ENCODE results near the gene TBC1D19. TPM values are rescaled to one million over a fixed set of nuclear protein-coding genes. Genes with fewer than 3 reads are reported as not detected.

TBC1D19 gene
- total and polyA plus RNA-seq, 9 of the 15 experiments (the other 6 are each of a cell fraction or from before 2014, with no cell fraction given), result 0.73 to 5.6 (median 3.7) TPM

GRCh38 chr4:26636458-26636857 lies 52.6 kb downstream of the TBC1D19 start:
- H3K4me2 ChIP-seq (ENCODE audit: insufficient read depth, low read length), result no peak overlapping the region
- intact Hi-C loops (cut with micrococcal nuclease), result no loop called here
- no peak overlapping the region for H2AFZ ChIP-seq (ENCODE audit: low read depth, low read length)
- H3K36me3 ChIP-seq (ENCODE audit: control insufficient read depth, insufficient read depth, low read length), result no peaks in the 10 kb centered on the region
- ChIA-PET CTCF (ENCODE audit: low intra/inter-chr PET ratio) (no interaction called here), POLR2A (no interaction called here)
- FAIRE-seq (no peak), DNase-seq (ENCODE audit: extremely low read depth in 1 of 4, low spot score in 3 of 4) (no peak), ATAC-seq (no peak)
- no TSS peak for BruUV-seq (replicated peaks)
- no peaks in the 10 kb centered on the region for H3K9me3 ChIP-seq (replicated peaks; ENCODE audit: control insufficient read depth, insufficient read depth, low read depth, low read length)
- no peaks in the 10 kb centered on the region for H4K20me1 ChIP-seq (replicated peaks; ENCODE audit: control insufficient read depth, insufficient read depth, low read length)
- 0 out of 5 replicates have a peak, but pooled peaks cover 0 to 3% of the 10 kb centered on the region in 2 experiments for H3K4me1 ChIP-seq (replicated peaks in 1 of 2; ENCODE audit: control insufficient read depth in 2 of 2, insufficient read depth in 2 of 2, low read length in 2 of 2)
- in situ Hi-C loops (cut with MboI), result no loop called here
- no peaks in the 10 kb centered on the region for H3K9me1 ChIP-seq (ENCODE audit: control insufficient read depth, insufficient read depth, low read length)
- no peaks in the 10 kb centered on the region for H3K27me3 ChIP-seq (ENCODE audit: control insufficient read depth in 2 of 2, insufficient read depth in 2 of 2, low read length in 2 of 2)
- no peak overlapping the region for H3K4me3 ChIP-seq
- no peak overlapping the region for H3K9ac ChIP-seq (ENCODE audit: insufficient read depth in 1 of 2, low read depth in 2 of 2, low read length in 2 of 2)
- H3K27ac ChIP-seq (ENCODE audit: extremely low read depth, low read depth, low read length), result no peak overlapping the region
- no peaks in the 10 kb centered on the region for H3K79me2 ChIP-seq (ENCODE audit: control insufficient read depth, insufficient read depth, low read length)
- TF ChIP-seq ARID3A (IDR thresholded peaks at IDR 0.05; ENCODE audit: borderline replicate concordance, low read depth, low read length) (no peak), HDAC1 (IDR thresholded peaks at IDR 0.05) (no peak), ZNF212 (CRISPR knock-in tag; IDR thresholded peaks at IDR 0.05) (no peak), ZNF217 (CRISPR knock-in tag; IDR thresholded peaks at IDR 0.05) (no peak), PRPF4 (IDR thresholded peaks at IDR 0.05; ENCODE audit: insufficient read depth, low read depth, low read length, poor library complexity, severe bottlenecking) (no peak), SRSF1 (IDR thresholded peaks at IDR 0.05; ENCODE audit: low read depth, low read length) (no peak), MLLT1 (IDR thresholded peaks at IDR 0.05) (no peak), CBX8 (IDR thresholded peaks at IDR 0.05; ENCODE audit: borderline replicate concordance, extremely low read depth, low read depth, low read length, poor library complexity, severe bottlenecking) (no peak), PML (IDR thresholded peaks at IDR 0.05; ENCODE audit: low read length) (no peak), ZNF507 (tag; conservative IDR thresholded peaks at IDR 0.05) (no peak), ZNF609 (CRISPR knock-in tag; IDR thresholded peaks at IDR 0.05; ENCODE audit: borderline replicate concordance) (no peak), ZNF41 (CRISPR knock-in tag; conservative IDR thresholded peaks at IDR 0.05) (no peak), ZBTB17 (CRISPR knock-in tag; IDR thresholded peaks at IDR 0.05) (no peak)
